MM.1S (cell line): ENCODE data around the gene GHITM.

Experiments
- DNase-seq: peaks from one replicate; pipeline ENCODE4 v3.0.0-alpha.2; 2015
- H2AFZ ChIP-seq: fragments of 300-600 bp; sonication (generic); 2 replicates; pipeline ENCODE4 v1.6.0; 2016; ENCODE audit warnings: antibody characterized with exemption, low read length
- H3F3A ChIP-seq: fragments of 300-600 bp; sonication (generic); 2 replicates; pipeline ENCODE4 v1.6.1; 2016; ENCODE audit warnings: mild to moderate bottlenecking, antibody characterized with exemption, low read length, moderate library complexity, mixed read lengths; ENCODE audit not compliant: insufficient read depth
- H3K27ac ChIP-seq: fragments of 300-600 bp; sonication (generic); 2 replicates; pipeline ENCODE4 v1.5.1; 2016; ENCODE audit warnings: mild to moderate bottlenecking, low read length
- H3K27me3 ChIP-seq: fragments of 300-600 bp; sonication (generic); replicated peaks from 2 replicates; pipeline ENCODE4 v1.6.0; 2016; ENCODE audit warnings: low read length; ENCODE audit not compliant: insufficient read depth
- H3K36me3 ChIP-seq: fragments of 300-600 bp; sonication (generic); replicated peaks from 2 replicates; pipeline ENCODE4 v1.6.1; 2016; ENCODE audit warnings: mild to moderate bottlenecking, low read length, mixed read lengths; ENCODE audit not compliant: insufficient read depth
- H3K4me1 ChIP-seq: fragments of 300-600 bp; sonication (generic); 2 replicates; pipeline ENCODE4 v1.6.1; 2016; ENCODE audit warnings: low read length, mixed read lengths
- H3K4me2 ChIP-seq: fragments of 300-600 bp; sonication (generic); 2 replicates; pipeline ENCODE4 v1.6.0; 2016; ENCODE audit warnings: low read depth, low read length
- H3K4me3 ChIP-seq: fragments of 300-600 bp; sonication (generic); 2 replicates; pipeline ENCODE4 v1.5.1; 2016; ENCODE audit warnings: low read length, mixed read lengths
- H3K79me2 ChIP-seq: fragments of 300-600 bp; sonication (generic); 2 replicates; pipeline ENCODE4 v1.6.1; 2016; ENCODE audit warnings: mixed run types, low read length, mixed read lengths
- H3K9ac ChIP-seq: fragments of 300-600 bp; sonication (generic); 2 replicates; pipeline ENCODE4 v1.6.1; 2016; ENCODE audit warnings: low read length, mixed read lengths
- H3K9me2 ChIP-seq: fragments of 300-600 bp; sonication (generic); replicated peaks from 2 replicates; pipeline ENCODE4 v1.6.1; 2016; ENCODE audit warnings: mild to moderate bottlenecking, low read length, mixed read lengths; ENCODE audit not compliant: insufficient read depth
- H3K9me3 ChIP-seq: fragments of 300-600 bp; sonication (generic); replicated peaks from 2 replicates; pipeline ENCODE4 v1.6.1; 2016; ENCODE audit warnings: mild to moderate bottlenecking, low read length, mixed read lengths; ENCODE audit not compliant: insufficient read depth
- H4K20me1 ChIP-seq: fragments of 300-600 bp; sonication (generic); 2 replicates; pipeline ENCODE4 v1.6.1; 2016; ENCODE audit warnings: mild to moderate bottlenecking, low read length, moderate library complexity, mixed read lengths; ENCODE audit not compliant: insufficient read depth
- EZH2 ChIP-seq: fragments of 300-600 bp; sonication (generic); optimal IDR thresholded peaks from 2 replicates; pipeline ENCODE3; 2017; ENCODE audit warnings: low read depth, mild to moderate bottlenecking, antibody characterized with exemption, low read length, mixed read lengths
- EZH2phosphoT487 ChIP-seq: fragments of 300-600 bp; sonication (generic); IDR thresholded peaks from 2 replicates; pipeline ENCODE4 v1.6.1; 2018; ENCODE audit warnings: antibody characterized with exemption, low read length
- TF ChIP-seq, protein P1 (sequence below): fragments of 300-600 bp; sonication (generic); IDR thresholded peaks from 2 replicates; pipeline ENCODE4 v1.5.1; 2016; ENCODE audit warnings: antibody characterized with exemption, low read length, mixed read lengths

The GHITM gene

DNA sequence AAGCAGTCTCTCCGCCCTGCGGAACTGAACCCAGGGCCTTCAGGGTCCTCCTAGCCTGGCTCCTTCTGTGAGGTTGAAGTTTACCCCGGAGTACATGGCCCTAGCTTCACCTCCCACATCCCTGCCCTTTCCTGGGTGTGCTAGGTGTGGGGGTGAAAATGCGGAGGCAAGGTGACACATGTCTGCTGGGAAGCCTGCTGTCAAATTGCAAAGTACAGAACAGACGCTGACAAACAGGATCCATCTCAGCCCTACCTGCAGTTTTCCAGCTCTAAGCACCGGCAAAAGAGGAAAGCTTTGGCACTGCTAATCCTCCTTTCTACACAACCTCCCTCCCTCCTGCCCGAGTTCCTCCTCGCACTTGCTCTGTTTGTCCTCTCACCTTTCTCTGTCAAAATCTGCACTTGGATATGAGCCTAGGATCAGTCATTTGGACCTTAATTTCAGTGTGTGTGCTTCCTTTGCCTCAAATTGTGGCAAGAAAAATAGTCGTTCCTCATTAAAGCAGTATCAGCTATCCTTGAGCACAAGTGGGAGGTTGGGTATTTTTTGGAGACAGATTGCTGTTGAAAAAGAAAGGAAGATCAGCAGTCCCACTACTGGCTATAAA, 19.9 kb downstream of the GHITM start:
- no peaks in the 10 kb centered on the region for H3K9me2 ChIP-seq
- H2AFZ ChIP-seq: no peak overlapping the region
- no peaks in the 10 kb centered on the region for H3K36me3 ChIP-seq
- TF ChIP-seq EZH2phosphoT487 (no peak), EZH2 (no peak)
- TF ChIP-seq, protein P1, sequence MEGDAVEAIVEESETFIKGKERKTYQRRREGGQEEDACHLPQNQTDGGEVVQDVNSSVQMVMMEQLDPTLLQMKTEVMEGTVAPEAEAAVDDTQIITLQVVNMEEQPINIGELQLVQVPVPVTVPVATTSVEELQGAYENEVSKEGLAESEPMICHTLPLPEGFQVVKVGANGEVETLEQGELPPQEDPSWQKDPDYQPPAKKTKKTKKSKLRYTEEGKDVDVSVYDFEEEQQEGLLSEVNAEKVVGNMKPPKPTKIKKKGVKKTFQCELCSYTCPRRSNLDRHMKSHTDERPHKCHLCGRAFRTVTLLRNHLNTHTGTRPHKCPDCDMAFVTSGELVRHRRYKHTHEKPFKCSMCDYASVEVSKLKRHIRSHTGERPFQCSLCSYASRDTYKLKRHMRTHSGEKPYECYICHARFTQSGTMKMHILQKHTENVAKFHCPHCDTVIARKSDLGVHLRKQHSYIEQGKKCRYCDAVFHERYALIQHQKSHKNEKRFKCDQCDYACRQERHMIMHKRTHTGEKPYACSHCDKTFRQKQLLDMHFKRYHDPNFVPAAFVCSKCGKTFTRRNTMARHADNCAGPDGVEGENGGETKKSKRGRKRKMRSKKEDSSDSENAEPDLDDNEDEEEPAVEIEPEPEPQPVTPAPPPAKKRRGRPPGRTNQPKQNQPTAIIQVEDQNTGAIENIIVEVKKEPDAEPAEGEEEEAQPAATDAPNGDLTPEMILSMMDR: no peak
- H3K9ac ChIP-seq: no peak overlapping the region
- no peaks in the 10 kb centered on the region for H3K4me1 ChIP-seq
- no peaks in the 10 kb centered on the region for H3F3A ChIP-seq
- no peak overlapping the region for H3K27ac ChIP-seq
- no peaks in the 10 kb centered on the region for H3K79me2 ChIP-seq
- no peaks in the 10 kb centered on the region for H4K20me1 ChIP-seq
- H3K4me3 ChIP-seq: no peak overlapping the region
- no peaks in the 10 kb centered on the region for H3K27me3 ChIP-seq
- no peak overlapping the region for H3K4me2 ChIP-seq
- H3K9me3 ChIP-seq: no peaks in the 10 kb centered on the region
- DNase-seq: no peak

DNA sequence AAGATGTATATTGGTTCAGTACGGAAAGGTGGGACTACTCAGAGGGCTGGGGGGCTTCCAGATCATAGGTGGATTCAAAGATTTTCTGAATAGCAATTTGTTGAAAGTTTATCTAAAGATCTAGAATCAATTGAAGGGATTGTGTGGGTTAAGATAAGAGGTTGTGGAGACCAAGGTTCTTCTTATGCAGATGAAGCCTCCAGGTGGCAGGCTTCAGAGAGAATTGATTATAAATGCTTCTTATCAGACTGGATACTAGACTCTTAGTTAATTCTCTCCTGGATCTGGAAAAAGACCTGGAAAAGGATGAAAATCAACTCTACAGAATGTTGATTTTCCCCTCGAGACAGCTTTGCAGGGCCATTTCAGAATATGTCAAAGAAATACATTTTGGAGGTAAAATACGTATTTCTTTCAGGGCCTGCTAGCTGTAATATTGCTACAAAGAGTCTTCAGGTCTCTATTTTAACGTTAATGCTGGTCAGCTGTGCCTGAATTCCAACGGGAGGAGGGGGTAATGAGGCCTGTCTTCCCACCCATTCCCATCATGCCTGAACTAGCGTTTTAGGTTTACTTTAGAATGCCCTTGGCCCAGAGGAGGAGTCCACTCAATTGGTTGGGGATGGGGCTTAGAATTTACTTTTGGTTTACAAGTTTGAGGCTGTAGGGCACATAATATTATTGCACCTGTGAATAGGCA, 21.5 kb downstream of the GHITM start:
- H3K4me1 ChIP-seq: no peaks in the 10 kb centered on the region
- no peak overlapping the region for H3K27ac ChIP-seq
- H3K9me2 ChIP-seq: no peaks in the 10 kb centered on the region
- no peak overlapping the region for H3K4me3 ChIP-seq
- no peaks in the 10 kb centered on the region for H3K9me3 ChIP-seq
- no peak overlapping the region for H3K9ac ChIP-seq
- DNase-seq: no peak
- H3K36me3 ChIP-seq: no peaks in the 10 kb centered on the region
- H3K27me3 ChIP-seq: no peaks in the 10 kb centered on the region
- no peaks in the 10 kb centered on the region for H3F3A ChIP-seq
- H4K20me1 ChIP-seq: no peaks in the 10 kb centered on the region
- TF ChIP-seq EZH2phosphoT487 (no peak), EZH2 (no peak)
- H3K79me2 ChIP-seq: no peaks in the 10 kb centered on the region
- no peak overlapping the region for H3K4me2 ChIP-seq
- H2AFZ ChIP-seq: no peak overlapping the region

DNA sequence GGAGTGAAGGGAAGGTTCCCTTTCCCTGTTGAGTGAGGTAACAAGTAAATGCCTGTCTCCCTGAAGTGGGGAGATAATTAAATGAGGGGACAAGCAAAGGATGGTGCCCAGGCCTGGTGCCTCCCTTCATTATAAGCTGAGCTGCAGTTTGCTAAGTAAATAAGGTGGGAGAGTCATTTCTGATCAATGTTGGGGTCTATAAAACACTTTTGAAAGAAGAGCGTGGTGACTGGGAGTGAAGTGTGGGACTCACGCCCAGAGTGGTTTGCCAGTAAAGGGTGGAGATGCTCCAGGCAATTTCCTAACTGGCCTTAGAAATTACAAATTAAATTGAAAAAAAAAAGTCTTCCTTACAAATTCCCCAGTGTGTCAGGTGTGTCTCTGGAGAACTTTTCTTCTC, 24.7 kb downstream of the GHITM start:
- Histone ChIP-seq H3K27me3 (no peaks in the 10 kb centered on the region), H3K4me2 (no peak overlapping the region), H3K27ac (no peak overlapping the region), H3K9me2 (no peaks in the 10 kb centered on the region), H2AFZ (no peak overlapping the region), H3K36me3 (no peaks in the 10 kb centered on the region), H4K20me1 (no peaks in the 10 kb centered on the region), H3K9me3 (no peaks in the 10 kb centered on the region), H3K9ac (no peak overlapping the region), H3K4me3 (no peak overlapping the region), H3K4me1 (peaks cover 4% of the 10 kb centered on the region; the same call in 1 of the 2 replicates), H3F3A (no peaks in the 10 kb centered on the region), H3K79me2 (no peaks in the 10 kb centered on the region)
- TF ChIP-seq, protein P1: no peak
- TF ChIP-seq EZH2phosphoT487: no peak
- TF ChIP-seq EZH2: no peak
- no peak for DNase-seq

DNA sequence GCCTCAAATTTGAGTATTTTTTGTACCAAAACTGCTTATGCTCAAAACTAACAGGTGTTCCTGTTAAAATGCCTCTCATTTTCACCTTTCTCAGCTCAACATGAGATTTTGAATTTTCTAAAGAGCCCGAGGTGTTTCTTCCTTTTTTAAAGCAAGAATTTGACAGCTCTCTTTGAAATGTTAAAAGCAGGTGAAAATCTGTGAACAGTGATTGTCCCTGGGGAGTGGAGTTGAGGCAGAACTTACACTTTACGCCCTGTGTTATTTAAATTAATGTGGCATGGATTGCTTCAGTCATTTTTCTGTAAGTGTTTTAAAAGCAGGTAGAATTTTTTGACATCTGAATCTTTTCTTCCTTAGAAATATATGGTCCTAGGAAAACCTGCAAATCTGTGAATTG, 25.1 kb downstream of the GHITM start:
- H2AFZ ChIP-seq: no peak overlapping the region
- H3F3A ChIP-seq: no peaks in the 10 kb centered on the region
- H4K20me1 ChIP-seq: no peaks in the 10 kb centered on the region
- no peak overlapping the region for H3K9ac ChIP-seq
- H3K4me1 ChIP-seq: peaks cover 4% of the 10 kb centered on the region; the same call in 1 of the 2 replicates
- no peaks in the 10 kb centered on the region for H3K27me3 ChIP-seq
- no peak for TF ChIP-seq EZH2
- TF ChIP-seq, protein P1: no peak
- TF ChIP-seq EZH2phosphoT487: no peak
- no peak overlapping the region for H3K4me3 ChIP-seq
- H3K79me2 ChIP-seq: no peaks in the 10 kb centered on the region
- no peak for DNase-seq
- H3K9me2 ChIP-seq: no peaks in the 10 kb centered on the region
- H3K9me3 ChIP-seq: no peaks in the 10 kb centered on the region
- H3K27ac ChIP-seq: no peak overlapping the region
- H3K36me3 ChIP-seq: no peaks in the 10 kb centered on the region
- no peak overlapping the region for H3K4me2 ChIP-seq
